Natural killer cell (primary cell): ENCODE results near the gene ZNF331. TPM values are rescaled to one million over a fixed set of nuclear protein-coding genes. Genes with fewer than 3 reads are reported as not detected.

Experiments used
- ATAC-seq, 3 donors: fragments of 150-1000 bp in 2 of 3; fragments of 200-7000 bp in 1 of 3; cut with Tn5 transposase; 1 replicate in 1 of 3; 2 replicates in 2 of 3; pipeline ENCODE4 v1.10.0; 2021; ENCODE audit warnings: mild to moderate bottlenecking in 2 of 3, moderate library complexity in 2 of 3
- DNase-seq, 2 donors: peaks; one replicate each; pipeline versions ENCODE4 v3.0.0 to v3.0.0-alpha.2; 2013 to 2021; ENCODE audit warnings: mixed read lengths in 1 of 2
- H3K27ac ChIP-seq: one replicate; pipeline ENCODE4 v1.5.1; 2013; ENCODE audit warnings: mild to moderate bottlenecking, low read length
- H3K27me3 ChIP-seq: one replicate; pipeline ENCODE4 v1.6.1; 2013; ENCODE audit warnings: low read length; ENCODE audit not compliant: control insufficient read depth, insufficient read depth
- H3K36me3 ChIP-seq: one replicate; pipeline ENCODE4 v1.6.1; 2013; ENCODE audit warnings: low read length; ENCODE audit not compliant: control insufficient read depth, insufficient read depth
- H3K4me1 ChIP-seq: one replicate; pipeline ENCODE4 v1.6.1; 2013; ENCODE audit warnings: low read length; ENCODE audit not compliant: control insufficient read depth, insufficient read depth
- H3K4me3 ChIP-seq: one replicate; pipeline ENCODE4 v1.5.1; 2013; ENCODE audit warnings: low read length
- H3K9me3 ChIP-seq: one replicate; pipeline ENCODE4 v1.6.1; 2013; ENCODE audit warnings: low read length; ENCODE audit not compliant: control insufficient read depth, insufficient read depth
- H3K27ac Mint-ChIP-seq, 2 donors: one replicate each; pipeline ENCODE4 v1.8.0; 2022; ENCODE audit warnings: mild to moderate bottlenecking in 2 of 2, mixed read lengths in 2 of 2, moderate library complexity in 1 of 2
- H3K27me3 Mint-ChIP-seq, 2 donors: one replicate each; pipeline ENCODE4 v1.8.0; 2022; ENCODE audit warnings: low read depth in 2 of 2, mixed read lengths in 2 of 2
- H3K36me3 Mint-ChIP-seq: one replicate; pipeline ENCODE4 v1.8.0; 2022; ENCODE audit warnings: mixed read lengths
- H3K4me1 Mint-ChIP-seq, 2 donors: one replicate each; pipeline ENCODE4 v1.8.0; 2022; ENCODE audit warnings: mixed read lengths in 2 of 2
- H3K4me3 Mint-ChIP-seq: one replicate; pipeline ENCODE4 v1.8.0; 2022; ENCODE audit warnings: mild to moderate bottlenecking, moderate library complexity, mixed read lengths
- H3K9me3 Mint-ChIP-seq, 2 donors: one replicate each; pipeline ENCODE4 v1.8.0; 2022; ENCODE audit warnings: mixed read lengths in 2 of 2
- WGBS: methylation state at CpG from one replicate; pipeline ENCODE4 v1.1.7; 2013; ENCODE audit warnings: missing lambda C conversion rate; ENCODE audit not compliant: insufficient coverage; 5-methylcytosine and 5-hydroxymethylcytosine counted together
- intact Hi-C: fragments of 100-400 bp; cut with micrococcal nuclease; formaldehyde crosslinking; loops from one replicate; pipeline ENCODE4 v1.14.2; 2022
- total RNA-seq, 4 donors: library from RNA; stranded (reverse); fragments of 120-200 nt in 1 of 4; gene quantifications; one replicate each; pipeline versions ENCODE4 v1.2.3 to v1.2.4, GENCODE V29; 2013 to 2022
- TF ChIP-seq, protein P1 (sequence below): fragments of 200-600 bp; IDR thresholded peaks from one replicate; pipeline ENCODE4 v1.8.0; 2022; ENCODE audit warnings: antibody characterized with exemption

ZNF331 gene
- total RNA-seq, 3 donors from 2014 or later (not counting 1 experiment from before 2014, with no cell fraction given), result 153 to 245 (median 204) TPM

DNA sequence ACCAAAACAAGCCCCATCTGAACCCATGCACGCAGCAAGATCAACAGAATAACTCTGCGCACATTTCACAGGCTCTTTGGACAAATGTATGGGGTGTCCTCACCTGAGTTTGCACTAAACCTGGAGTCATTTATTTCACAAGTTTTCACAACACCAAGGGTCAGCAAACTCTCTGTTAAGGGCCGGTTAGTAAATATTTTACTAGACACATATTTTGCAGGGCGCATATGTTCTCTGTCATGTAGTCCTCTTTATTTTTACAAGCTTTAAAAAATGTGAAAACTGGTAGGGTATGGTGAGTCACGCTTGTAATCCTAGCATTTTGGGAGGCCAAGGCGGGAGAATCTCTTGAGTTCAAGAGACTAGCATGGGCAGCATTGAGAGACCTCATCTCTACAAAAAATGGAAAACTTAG lies 48.3 kb downstream of the ZNF331 start:
- Histone ChIP-seq H3K27me3 (no peaks in the 10 kb centered on the region), H3K4me3 (no peak overlapping the region), H3K4me1 (no peaks in the 10 kb centered on the region), H3K36me3 (no peaks in the 10 kb centered on the region), H3K27ac (no peak overlapping the region), H3K9me3 (peaks cover 15% of the 10 kb centered on the region)
- no peak for ATAC-seq
- Mint-ChIP-seq H3K4me1 (no peaks in the 10 kb centered on the region), H3K27me3 (no peaks in the 10 kb centered on the region), H3K27ac (no peak overlapping the region), H3K36me3 (no peaks in the 10 kb centered on the region), H3K9me3 (peaks cover 0 to 4% of the 10 kb centered on the region in 2 donors), H3K4me3 (no peak overlapping the region)
- intact Hi-C loops, result no loop called here
- TF ChIP-seq, protein P1, sequence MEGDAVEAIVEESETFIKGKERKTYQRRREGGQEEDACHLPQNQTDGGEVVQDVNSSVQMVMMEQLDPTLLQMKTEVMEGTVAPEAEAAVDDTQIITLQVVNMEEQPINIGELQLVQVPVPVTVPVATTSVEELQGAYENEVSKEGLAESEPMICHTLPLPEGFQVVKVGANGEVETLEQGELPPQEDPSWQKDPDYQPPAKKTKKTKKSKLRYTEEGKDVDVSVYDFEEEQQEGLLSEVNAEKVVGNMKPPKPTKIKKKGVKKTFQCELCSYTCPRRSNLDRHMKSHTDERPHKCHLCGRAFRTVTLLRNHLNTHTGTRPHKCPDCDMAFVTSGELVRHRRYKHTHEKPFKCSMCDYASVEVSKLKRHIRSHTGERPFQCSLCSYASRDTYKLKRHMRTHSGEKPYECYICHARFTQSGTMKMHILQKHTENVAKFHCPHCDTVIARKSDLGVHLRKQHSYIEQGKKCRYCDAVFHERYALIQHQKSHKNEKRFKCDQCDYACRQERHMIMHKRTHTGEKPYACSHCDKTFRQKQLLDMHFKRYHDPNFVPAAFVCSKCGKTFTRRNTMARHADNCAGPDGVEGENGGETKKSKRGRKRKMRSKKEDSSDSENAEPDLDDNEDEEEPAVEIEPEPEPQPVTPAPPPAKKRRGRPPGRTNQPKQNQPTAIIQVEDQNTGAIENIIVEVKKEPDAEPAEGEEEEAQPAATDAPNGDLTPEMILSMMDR, result no peak
- DNase-seq, result no peak
- WGBS, result 95% methylated on average over 5 of the region's 6 CpGs

DNA sequence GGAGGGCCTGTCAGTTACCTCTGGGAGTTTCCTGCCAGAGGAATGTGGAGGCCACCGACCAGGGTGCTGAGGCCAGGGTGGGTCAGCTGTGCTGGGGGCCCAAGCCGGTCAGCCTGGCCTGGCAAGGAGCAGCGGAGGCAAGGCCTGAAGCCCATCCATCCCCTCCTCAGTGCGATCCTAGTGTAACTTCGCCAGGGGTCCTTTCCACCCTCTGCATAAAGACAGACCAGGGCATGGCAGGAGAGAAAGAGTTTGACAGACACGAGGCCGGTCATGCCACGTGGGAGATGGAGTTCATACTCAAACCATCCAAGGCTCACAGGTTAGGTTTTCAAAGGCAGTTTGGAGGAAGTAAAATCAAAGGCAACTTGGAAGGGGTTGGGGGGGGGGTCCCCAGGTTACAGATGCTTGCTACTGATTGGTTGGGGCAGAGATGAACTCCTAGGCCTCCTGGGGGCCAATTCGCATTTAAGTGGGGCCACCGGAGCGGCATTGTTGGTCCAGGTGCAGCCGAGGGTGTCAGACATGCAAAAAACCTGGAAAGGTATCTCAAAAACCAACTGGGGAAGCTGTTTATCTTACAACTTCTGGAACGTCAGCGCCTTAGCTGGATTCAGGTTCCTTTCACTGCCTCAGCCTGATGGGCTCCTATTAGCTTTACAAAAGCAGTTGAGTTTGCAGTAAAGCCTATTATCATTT lies 57.0 kb downstream of the ZNF331 start:
- no peaks in the 10 kb centered on the region for H3K36me3 Mint-ChIP-seq

DNA sequence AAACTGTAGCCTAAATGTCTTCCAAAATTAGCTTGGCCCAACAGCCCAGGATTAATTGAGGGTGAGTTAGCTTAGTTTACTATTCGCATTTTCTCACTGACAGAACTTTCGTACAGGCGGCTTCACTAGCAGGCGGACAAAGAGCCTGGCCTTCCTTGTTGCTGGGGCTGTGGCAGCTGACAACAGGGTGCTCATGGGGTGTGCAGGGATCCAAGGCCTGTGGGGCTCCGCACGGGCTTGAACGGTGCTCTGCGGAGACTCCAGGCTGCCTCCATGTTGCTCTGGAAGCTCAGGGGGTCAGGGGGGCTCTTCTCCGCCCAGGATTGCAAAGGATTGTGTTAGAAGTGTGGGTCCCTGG lies 57.5 kb downstream of the ZNF331 start:
- 86% methylated on average over 9 of the region's 9 CpGs for WGBS
- intact Hi-C loops, result no loop called here
- TF ChIP-seq, protein P1, result no peak
- H3K9me3 ChIP-seq, result no peaks in the 10 kb centered on the region
- DNase-seq, result no peak
- Mint-ChIP-seq H3K4me3 (no peak overlapping the region), H3K9me3 (no peaks in the 10 kb centered on the region), H3K4me1 (no peaks in the 10 kb centered on the region), H3K27me3 (no peaks in the 10 kb centered on the region), H3K27ac (no peak overlapping the region), H3K36me3 (no peaks in the 10 kb centered on the region)
- H3K27me3 ChIP-seq, result no peaks in the 10 kb centered on the region
- no peak overlapping the region for H3K4me3 ChIP-seq
- no peak overlapping the region for H3K27ac ChIP-seq
- no peaks in the 10 kb centered on the region for H3K4me1 ChIP-seq
- H3K36me3 ChIP-seq, result no peaks in the 10 kb centered on the region
- no peak for ATAC-seq

More for the DNA sequence above, 57.0 kb downstream of the ZNF331 start:
- H3K27ac ChIP-seq, result no peak overlapping the region
- DNase-seq, result no peak
- H3K9me3 ChIP-seq, result no peaks in the 10 kb centered on the region
- Mint-ChIP-seq H3K27me3 (no peaks in the 10 kb centered on the region), H3K4me1 (no peaks in the 10 kb centered on the region), H3K27ac (no peak overlapping the region), H3K9me3 (no peaks in the 10 kb centered on the region), H3K4me3 (no peak overlapping the region)
- ATAC-seq, result no peak
- TF ChIP-seq, protein P1, result no peak
- H3K4me3 ChIP-seq, result no peak overlapping the region
- no peaks in the 10 kb centered on the region for H3K27me3 ChIP-seq
- no peaks in the 10 kb centered on the region for H3K36me3 ChIP-seq
- intact Hi-C loops, result no loop called here
- no peaks in the 10 kb centered on the region for H3K4me1 ChIP-seq
- WGBS, result 93% methylated on average over 14 of the region's 14 CpGs

DNA sequence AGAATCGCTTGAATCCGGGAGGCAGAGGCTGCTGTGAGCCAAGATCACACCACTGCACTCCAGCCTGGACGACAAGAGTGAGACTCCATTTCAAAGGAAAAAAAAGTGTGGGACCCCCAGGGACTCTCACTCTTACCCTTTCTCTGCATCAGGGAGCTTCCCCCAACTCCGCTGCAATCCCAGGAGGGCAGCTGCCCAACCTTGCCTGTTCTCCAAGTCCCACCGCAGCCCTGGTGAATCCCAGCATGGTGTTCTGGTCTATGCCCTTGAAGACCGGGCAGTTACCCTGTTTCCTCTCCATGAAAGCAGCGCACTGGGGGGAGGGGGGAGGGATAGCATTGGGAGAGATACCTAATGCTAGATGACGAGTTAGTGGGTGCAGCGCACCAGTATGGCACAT lies 58.1 kb downstream of the ZNF331 start:
- no peak overlapping the region for H3K4me3 Mint-ChIP-seq

More for the DNA sequence above, 58.1 kb downstream of the ZNF331 start:
- intact Hi-C loops, result no loop called here
- Mint-ChIP-seq H3K9me3 (no peaks in the 10 kb centered on the region), H3K4me1 (no peaks in the 10 kb centered on the region), H3K27ac (no peak overlapping the region), H3K36me3 (no peaks in the 10 kb centered on the region), H3K27me3 (no peaks in the 10 kb centered on the region)
- no peaks in the 10 kb centered on the region for H3K27me3 ChIP-seq
- no peak overlapping the region for H3K4me3 ChIP-seq
- H3K4me1 ChIP-seq, result no peaks in the 10 kb centered on the region
- ATAC-seq, result no peak
- WGBS, result 98% methylated on average over 7 of the region's 9 CpGs
- DNase-seq, result no peak
- TF ChIP-seq, protein P1, result no peak
- H3K27ac ChIP-seq, result no peak overlapping the region
- H3K9me3 ChIP-seq, result no peaks in the 10 kb centered on the region
- H3K36me3 ChIP-seq, result no peaks in the 10 kb centered on the region
